IPS DF 6.9 (cell line): ENCODE results near the gene C2orf81.

Experiments used
- DNase-seq: peaks from one replicate; pipeline ENCODE4 v3.0.0-alpha.2; 2013; ENCODE audit warnings: low read depth, low spot score
- H3K27ac ChIP-seq: one replicate; pipeline ENCODE4 v1.5.1; 2013; ENCODE audit warnings: low read length, control low read depth
- H3K27me3 ChIP-seq: 2 replicates; pipeline ENCODE4 v1.6.1; 2013; ENCODE audit warnings: mild to moderate bottlenecking, low read length; ENCODE audit not compliant: control insufficient read depth, insufficient read depth
- H3K36me3 ChIP-seq: 2 replicates; pipeline ENCODE4 v1.6.1; 2013; ENCODE audit warnings: low read length; ENCODE audit not compliant: control insufficient read depth, insufficient read depth
- H3K4me1 ChIP-seq: 2 replicates; pipeline ENCODE4 v1.6.1; 2013; ENCODE audit warnings: low read length; ENCODE audit not compliant: control insufficient read depth, insufficient read depth
- H3K4me3 ChIP-seq: 2 replicates; pipeline ENCODE4 v1.5.1; 2013; ENCODE audit warnings: mild to moderate bottlenecking, low read length
- H3K9me3 ChIP-seq: 2 replicates; pipeline ENCODE4 v1.6.1; 2013; ENCODE audit warnings: low read length, inconsistent platforms; ENCODE audit not compliant: control insufficient read depth, insufficient read depth
- WGBS: extraction: QIAGEN DNeasy Blood & Tissue Kit; methylation state at CpG from one replicate; pipeline ENCODE4 v1.1.7; 2013; ENCODE audit warnings: mixed read lengths, missing lambda C conversion rate; ENCODE audit not compliant: insufficient read length, insufficient coverage; 5-methylcytosine and 5-hydroxymethylcytosine counted together

The C2orf81 gene

GRCh38 chr2:74413001-74413698 is 8.3 kb downstream of the C2orf81 start:
- H3K27me3 ChIP-seq, result no peaks in the 10 kb centered on the region
- H3K4me3 ChIP-seq, result no peak overlapping the region
- H3K4me1 ChIP-seq, result no peaks in the 10 kb centered on the region
- H3K9me3 ChIP-seq, result no peaks in the 10 kb centered on the region
- no peak for DNase-seq
- H3K36me3 ChIP-seq, result no peaks in the 10 kb centered on the region
- no peak overlapping the region for H3K27ac ChIP-seq
- WGBS, result no CpG with 5 or more reads among the region's 8 CpGs

DNA sequence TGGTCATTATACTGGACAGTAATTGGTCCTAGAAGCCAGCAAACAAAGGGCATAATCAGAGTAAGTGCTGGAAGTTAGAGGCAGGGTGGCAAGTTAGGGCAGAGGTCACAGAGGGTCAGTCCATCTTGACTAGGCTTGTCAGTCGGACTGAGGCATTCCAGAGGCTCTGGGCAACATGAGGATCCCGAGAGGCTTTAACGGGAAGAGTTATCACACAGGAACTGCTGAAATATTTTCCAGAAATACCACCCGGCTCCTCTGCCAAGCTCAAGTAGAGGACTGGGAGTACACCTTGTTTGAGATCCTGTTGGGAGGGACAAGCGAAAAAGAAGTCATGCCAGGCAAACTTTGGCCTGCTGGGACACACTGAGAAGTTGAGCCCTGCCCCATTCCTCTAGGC is 13.7 kb downstream of the C2orf81 start:
- DNase-seq, result no peak
- Histone ChIP-seq H3K4me3 (no peak overlapping the region), H3K27me3 (no peaks in the 10 kb centered on the region), H3K27ac (no peak overlapping the region), H3K9me3 (no peaks in the 10 kb centered on the region), H3K36me3 (no peaks in the 10 kb centered on the region), H3K4me1 (no peaks in the 10 kb centered on the region)
- WGBS, result no CpG with 5 or more reads among the region's 5 CpGs

DNA sequence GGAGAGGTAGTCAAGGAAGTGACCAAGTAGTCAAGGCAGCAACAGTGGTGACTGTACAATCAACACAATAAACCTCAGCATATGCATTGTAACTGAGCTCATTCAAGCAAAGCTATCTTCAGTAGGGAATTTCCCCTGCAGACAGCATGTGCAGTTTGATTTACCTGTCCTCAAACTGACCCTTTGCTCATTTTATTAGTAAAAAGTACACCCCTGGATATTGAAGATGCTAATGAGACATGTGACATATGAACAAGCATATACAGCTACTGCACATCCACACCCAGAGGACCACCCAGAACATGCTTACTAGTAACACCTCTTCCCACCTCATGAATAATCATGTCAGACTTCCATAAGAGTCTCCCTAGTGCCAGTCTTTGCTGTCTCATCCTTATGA is 15.4 kb downstream of the C2orf81 start:
- H3K36me3 ChIP-seq, result no peaks in the 10 kb centered on the region
- DNase-seq, result no peak
- no peaks in the 10 kb centered on the region for H3K27me3 ChIP-seq
- no peak overlapping the region for H3K27ac ChIP-seq
- H3K4me1 ChIP-seq, result no peaks in the 10 kb centered on the region
- no peak overlapping the region for H3K4me3 ChIP-seq
- no peaks in the 10 kb centered on the region for H3K9me3 ChIP-seq

- no peaks in the 10 kb centered on the region for H3K9me3 ChIP-seq
- H3K4me1 ChIP-seq, result no peaks in the 10 kb centered on the region
- DNase-seq, result no peak
- no CpG with 5 or more reads among the region's 2 CpGs for WGBS
- H3K27me3 ChIP-seq, result no peaks in the 10 kb centered on the region
- H3K36me3 ChIP-seq, result no peaks in the 10 kb centered on the region
- no peak overlapping the region for H3K27ac ChIP-seq
- H3K4me3 ChIP-seq, result no peak overlapping the region
These were observed 19.5 kb downstream of the C2orf81 start for GRCh38 chr2:74401891-74402290.

GRCh38 chr2:74399785-74400184 is 21.6 kb downstream of the C2orf81 start:
- Histone ChIP-seq H3K36me3 (no peaks in the 10 kb centered on the region), H3K27ac (no peak overlapping the region), H3K27me3 (no peaks in the 10 kb centered on the region), H3K9me3 (no peaks in the 10 kb centered on the region), H3K4me3 (no peak overlapping the region), H3K4me1 (no peaks in the 10 kb centered on the region)
- DNase-seq, result no peak

DNA sequence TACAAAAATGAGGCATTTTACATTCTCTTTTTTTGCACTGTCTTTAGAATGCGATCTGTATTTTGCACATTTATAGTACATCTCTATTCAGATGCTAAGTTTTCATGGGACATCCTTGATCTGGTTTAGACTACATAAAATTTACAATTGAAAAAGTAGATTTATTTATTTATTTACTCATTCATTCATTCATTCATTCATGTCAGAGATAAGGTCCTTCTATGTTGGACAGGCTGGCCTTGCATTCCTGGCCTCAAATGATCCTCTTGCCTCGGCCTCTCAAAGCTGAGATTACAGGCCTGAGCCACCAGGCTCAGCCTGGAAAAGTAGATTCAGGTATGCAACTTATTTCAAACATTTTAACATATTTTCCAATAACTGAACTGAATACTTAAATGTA is 25.3 kb downstream of the C2orf81 start:
- H3K9me3 ChIP-seq, result no peaks in the 10 kb centered on the region
- WGBS, result no CpG with 5 or more reads among the region's 2 CpGs
- DNase-seq, result no peak
- no peaks in the 10 kb centered on the region for H3K4me1 ChIP-seq
- H3K36me3 ChIP-seq, result no peaks in the 10 kb centered on the region
- H3K4me3 ChIP-seq, result no peak overlapping the region
- H3K27ac ChIP-seq, result no peak overlapping the region
- no peaks in the 10 kb centered on the region for H3K27me3 ChIP-seq

DNA sequence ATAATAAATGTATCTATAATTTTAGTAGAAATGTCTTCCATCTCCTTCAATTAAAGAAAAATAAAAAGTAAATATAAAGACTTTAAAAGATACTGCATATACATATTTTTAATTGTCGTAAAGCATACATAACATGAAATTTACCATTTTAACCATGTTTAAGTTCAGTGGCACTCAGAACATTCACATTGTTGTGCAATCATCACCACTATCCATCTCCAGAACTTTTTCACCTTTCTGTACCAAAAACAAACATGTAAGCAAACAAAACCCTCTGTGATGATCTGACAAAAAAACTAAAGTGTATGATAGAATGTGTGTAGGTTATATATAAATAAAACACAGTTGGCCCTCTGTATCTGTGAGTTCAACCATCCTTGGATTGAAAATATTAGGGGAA is 27.9 kb downstream of the C2orf81 start:
- Histone ChIP-seq H3K4me3 (no peak overlapping the region), H3K27me3 (no peaks in the 10 kb centered on the region), H3K9me3 (no peaks in the 10 kb centered on the region), H3K36me3 (no peaks in the 10 kb centered on the region), H3K4me1 (no peaks in the 10 kb centered on the region), H3K27ac (no peak overlapping the region)
- WGBS, result no CpG with 5 or more reads among the region's 1 CpG
- DNase-seq, result no peak

- no CpG with 5 or more reads among the region's 13 CpGs for WGBS
- Histone ChIP-seq H3K4me3 (no peak overlapping the region; the same call in 1 of the 2 replicates), H3K4me1 (no peaks in the 10 kb centered on the region), H3K9me3 (no peaks in the 10 kb centered on the region), H3K27ac (no peak overlapping the region), H3K36me3 (no peaks in the 10 kb centered on the region), H3K27me3 (no peaks in the 10 kb centered on the region)
- no peak for DNase-seq
These were observed 29.0 kb downstream of the C2orf81 start for GRCh38 chr2:74392449-74392743.

DNA sequence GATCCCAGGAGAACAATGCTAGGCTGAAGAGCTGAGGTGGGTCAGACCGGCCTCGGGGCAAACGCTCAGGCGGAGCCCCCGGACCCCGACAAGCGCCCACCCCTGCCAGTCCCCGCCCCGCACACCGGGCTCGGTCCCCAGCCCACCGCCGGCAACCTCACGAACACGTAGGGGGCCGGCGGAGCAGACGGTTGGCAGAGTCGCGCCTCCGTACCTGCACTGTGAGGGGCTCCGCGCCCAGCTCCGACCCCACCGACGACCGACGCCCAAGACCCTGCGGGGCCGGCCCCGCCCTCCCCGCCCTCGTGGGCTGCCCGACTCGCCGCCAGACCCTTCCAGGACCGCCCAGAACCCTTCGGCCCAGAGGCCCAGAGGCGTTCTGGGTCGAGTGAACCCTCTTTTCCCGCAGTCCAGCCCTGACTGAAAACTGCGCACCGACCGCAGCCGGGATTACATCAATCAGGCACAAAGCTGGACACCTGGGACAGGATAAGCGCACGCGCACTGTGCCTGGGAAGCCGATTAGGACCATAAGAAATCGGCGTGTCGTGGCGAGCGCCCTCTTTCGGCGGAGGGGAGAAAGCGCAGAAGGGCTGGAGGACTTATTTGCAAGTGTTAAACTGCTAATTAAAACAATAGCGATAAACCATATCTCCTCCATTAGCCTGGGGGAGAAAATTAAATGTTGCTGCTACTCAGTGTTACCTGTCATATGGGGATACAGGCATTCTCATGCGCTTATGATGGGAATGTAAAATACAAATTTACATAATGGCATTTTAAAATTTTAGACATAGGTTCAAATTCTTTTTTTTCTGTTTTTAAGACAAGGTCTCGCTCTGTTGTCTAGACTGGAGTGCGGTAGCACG is 29.6 kb downstream of the C2orf81 start:
- H3K36me3 ChIP-seq, result no peaks in the 10 kb centered on the region
- H3K4me1 ChIP-seq, result no peaks in the 10 kb centered on the region
- no peaks in the 10 kb centered on the region for H3K9me3 ChIP-seq
- no CpG with 5 or more reads among the region's 62 CpGs for WGBS
- peak; percentile 72 for DNase-seq
- peak overlapping the region; percentile 88 for H3K4me3 ChIP-seq
- H3K27me3 ChIP-seq, result no peaks in the 10 kb centered on the region
- H3K27ac ChIP-seq, result no peak overlapping the region

GRCh38 chr2:74391209-74391579 is 30.2 kb downstream of the C2orf81 start:
- DNase-seq, result no peak
- no peak overlapping the region for H3K27ac ChIP-seq
- WGBS, result no CpG with 5 or more reads among the region's 11 CpGs
- no peaks in the 10 kb centered on the region for H3K36me3 ChIP-seq
- H3K9me3 ChIP-seq, result no peaks in the 10 kb centered on the region
- peak overlapping the region; percentile 88 for H3K4me3 ChIP-seq
- H3K27me3 ChIP-seq, result no peaks in the 10 kb centered on the region
- no peaks in the 10 kb centered on the region for H3K4me1 ChIP-seq

- Histone ChIP-seq H3K27me3 (no peaks in the 10 kb centered on the region), H3K9me3 (no peaks in the 10 kb centered on the region), H3K4me3 (no peak overlapping the region; the same call in 1 of the 2 replicates), H3K27ac (no peak overlapping the region), H3K4me1 (no peaks in the 10 kb centered on the region), H3K36me3 (no peaks in the 10 kb centered on the region)
- WGBS, result no CpG with 5 or more reads among the region's 5 CpGs
- no peak for DNase-seq
These were observed 30.8 kb downstream of the C2orf81 start for GRCh38 chr2:74390606-74391005.
